WI38 (cell line): ENCODE data around the gene COL6A2.

Experiments used
- H3K4me3 ChIP-seq: 2 replicates; pipeline ENCODE4 v1.5.1; 2011; ENCODE audit warnings: low read depth, mild to moderate bottlenecking, control low read depth, low read length
- CTCF ChIP-seq: IDR thresholded peaks from 2 replicates; pipeline ENCODE4 v1.5.1; 2012; ENCODE audit warnings: low read depth, mild to moderate bottlenecking, control low read depth, low read length

The COL6A2 gene

GRCh38 chr21:46127239-46128105, 29.6 kb downstream of the COL6A2 start:
- TF ChIP-seq CTCF = no peak
- H3K4me3 ChIP-seq = no peak overlapping the region

GRCh38 chr21:46128106-46128932, 30.4 kb downstream of the COL6A2 start:
- H3K4me3 ChIP-seq = no peak overlapping the region

GRCh38 chr21:46128933-46129571, 31.1 kb downstream of the COL6A2 start:
- H3K4me3 ChIP-seq = no peak overlapping the region
- no peak for TF ChIP-seq CTCF

More at GRCh38 chr21:46128106-46128932, 30.4 kb downstream of the COL6A2 start:
- no peak for TF ChIP-seq CTCF

DNA sequence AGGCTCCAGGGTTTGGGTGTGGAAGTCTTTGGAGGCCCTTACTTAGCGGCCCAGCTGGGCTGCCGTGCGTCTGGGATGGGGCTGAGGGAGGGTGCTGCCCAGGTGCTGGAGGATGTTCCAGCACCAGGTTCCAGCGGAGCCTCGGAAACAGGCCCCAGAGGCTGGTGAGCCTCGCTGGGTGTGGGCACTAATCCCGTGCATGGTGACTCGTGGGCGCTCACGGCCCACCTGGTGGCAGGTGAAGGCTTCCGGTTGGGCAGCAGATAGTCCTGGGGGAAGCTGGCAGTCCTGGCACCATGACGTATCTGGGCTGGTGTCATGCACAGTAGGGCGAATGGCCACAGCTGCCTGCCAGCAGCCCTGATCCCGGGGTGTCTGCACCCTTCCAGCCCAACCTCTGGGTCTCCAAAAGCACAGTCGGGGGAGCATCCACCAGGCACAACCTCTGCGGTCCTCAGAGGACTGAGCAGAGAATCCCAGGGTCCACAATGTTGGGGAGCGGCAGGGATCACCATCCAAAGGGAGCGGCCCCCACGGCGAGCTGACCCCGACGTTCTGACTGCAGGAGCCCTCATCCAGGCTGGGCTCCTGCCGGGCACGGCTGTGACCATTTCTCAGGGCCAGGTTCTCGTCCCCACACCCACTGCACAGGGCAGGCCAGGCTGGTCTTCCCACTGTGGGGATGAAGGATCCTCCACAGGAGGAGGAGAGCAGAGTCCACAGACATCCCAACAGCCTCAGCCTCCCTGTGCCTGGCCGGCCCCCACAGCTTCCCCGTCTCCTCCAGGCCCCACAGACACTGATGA, 32.1 kb downstream of the COL6A2 start:
- H3K4me3 ChIP-seq = no peak overlapping the region
- TF ChIP-seq CTCF = no peak

- H3K4me3 ChIP-seq = no peak overlapping the region
- TF ChIP-seq CTCF = no peak
Measured at GRCh38 chr21:46130831-46131587, 33.1 kb downstream of the COL6A2 start.

GRCh38 chr21:46131588-46131837, 33.6 kb downstream of the COL6A2 start:
- TF ChIP-seq CTCF = no peak
- H3K4me3 ChIP-seq = no peak overlapping the region
